GM18517 (cell line): ENCODE measurements around the gene CHKB.

ENCODE experiments used
- ATAC-seq: cut with Tn5 transposase; IDR thresholded peaks from one replicate; pipeline ENCODE4 v1.9.1; 2021; ENCODE audit warnings: mild to moderate bottlenecking, moderate library complexity; ENCODE audit not compliant: unreplicated experiment

Gene CHKB

DNA sequence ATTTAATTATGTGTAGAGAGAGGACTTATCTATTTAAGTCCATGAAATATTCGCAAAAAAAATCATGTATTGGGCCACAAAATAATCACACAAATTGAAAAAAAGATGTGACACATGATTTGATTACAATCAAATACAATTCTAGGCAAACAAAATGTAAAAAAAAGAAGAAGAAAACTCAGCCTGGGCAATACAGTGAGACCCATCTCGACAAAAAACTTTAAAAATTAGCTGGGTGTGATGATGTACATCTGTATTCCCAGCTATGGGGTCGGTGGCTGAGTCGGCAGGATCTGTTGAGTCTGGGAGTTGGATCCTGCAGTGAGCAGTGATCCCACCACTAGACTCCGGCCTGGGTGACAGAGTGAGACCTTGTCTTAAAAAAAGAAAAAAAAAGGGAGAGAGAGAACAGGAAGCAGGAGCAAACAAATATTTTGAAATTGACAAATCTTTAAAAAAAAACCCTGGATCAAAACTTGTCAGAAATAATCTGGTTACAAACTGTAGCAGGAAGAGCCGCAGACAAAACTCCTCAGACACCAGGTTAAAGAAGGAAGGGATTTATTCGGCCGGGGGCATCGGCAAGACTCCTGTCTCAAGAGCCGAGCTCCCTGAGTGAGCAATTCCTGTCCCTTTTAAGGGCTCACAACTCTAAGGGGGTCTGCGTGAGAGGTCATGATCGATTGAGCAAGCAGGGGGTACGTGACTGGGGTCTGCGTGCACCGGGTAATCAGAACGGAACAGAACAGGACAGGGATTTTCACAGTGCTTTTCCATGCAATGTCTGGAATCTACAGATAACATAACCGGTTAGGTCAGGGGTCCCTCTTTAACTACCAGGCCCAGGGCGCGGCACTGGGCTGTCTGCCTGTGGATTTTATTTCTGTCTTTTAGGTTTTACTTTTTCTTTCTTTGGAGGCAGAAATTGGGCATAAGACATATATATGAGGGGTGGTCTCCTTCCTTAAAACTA, 49.5 kb downstream of the CHKB start:
- ATAC-seq: no peak

DNA sequence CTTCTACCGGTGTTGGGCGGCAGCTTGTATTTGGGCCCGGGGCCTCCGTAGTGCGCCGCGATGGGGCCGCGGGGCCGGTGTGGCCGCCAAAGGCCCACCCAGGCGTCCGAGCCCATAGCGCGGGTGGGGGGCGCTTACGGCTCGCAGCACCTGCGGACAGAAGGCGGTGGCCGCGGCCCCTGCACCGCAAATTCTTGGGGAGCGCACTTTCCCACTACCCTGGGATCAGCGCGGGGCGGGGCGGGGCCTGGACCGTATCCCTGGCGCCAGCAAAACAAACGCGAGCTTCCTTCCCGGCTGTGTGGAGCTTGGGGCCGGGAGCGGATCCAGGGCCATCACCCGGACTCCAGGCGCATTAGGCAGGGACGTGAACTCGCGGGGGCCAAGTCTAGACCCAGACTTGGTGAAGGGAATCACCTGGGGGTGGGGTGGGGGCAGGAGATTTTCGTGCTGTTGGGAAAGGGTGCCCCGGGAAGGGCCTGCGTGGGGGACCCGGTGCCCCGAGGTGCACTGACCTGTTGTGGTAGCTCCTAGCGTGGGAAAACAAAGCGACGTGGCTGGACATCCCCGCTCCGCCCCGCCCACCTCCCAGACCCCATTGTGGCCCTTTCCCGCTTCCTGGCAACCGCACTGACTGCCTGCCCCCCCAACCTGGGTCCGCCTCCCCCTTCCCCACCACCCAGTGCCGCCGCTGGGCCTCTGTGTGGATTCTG, 50.5 kb downstream of the CHKB start:
- ATAC-seq: no peak

DNA sequence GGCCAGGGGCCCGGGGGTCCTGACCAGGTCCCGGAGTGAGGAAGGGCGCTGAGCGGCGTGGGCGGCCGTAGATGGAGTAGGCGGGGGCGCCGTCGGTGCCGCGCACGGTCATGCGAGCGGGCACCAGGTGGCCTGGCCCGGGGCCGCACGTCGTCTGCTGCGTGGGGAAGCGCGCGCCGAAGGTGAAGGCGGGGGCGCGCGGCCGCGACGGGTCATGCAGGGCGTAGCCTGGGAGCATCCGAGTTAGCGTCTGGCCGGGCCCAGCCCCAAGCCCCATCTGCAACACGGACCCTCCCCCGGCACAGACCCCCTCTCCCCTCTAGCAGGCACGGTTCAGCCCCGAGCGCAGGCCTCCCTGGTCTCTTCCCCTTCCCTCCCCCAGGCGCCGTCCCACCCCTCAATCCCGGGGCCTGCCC, 51.1 kb downstream of the CHKB start:
- no peak for ATAC-seq

- no peak for ATAC-seq
Measured at GRCh38 chr22:50530877-50531545, 51.6 kb downstream of the CHKB start.

- no peak for ATAC-seq
Measured at GRCh38 chr22:50530580-50530876, 52.1 kb downstream of the CHKB start.

DNA sequence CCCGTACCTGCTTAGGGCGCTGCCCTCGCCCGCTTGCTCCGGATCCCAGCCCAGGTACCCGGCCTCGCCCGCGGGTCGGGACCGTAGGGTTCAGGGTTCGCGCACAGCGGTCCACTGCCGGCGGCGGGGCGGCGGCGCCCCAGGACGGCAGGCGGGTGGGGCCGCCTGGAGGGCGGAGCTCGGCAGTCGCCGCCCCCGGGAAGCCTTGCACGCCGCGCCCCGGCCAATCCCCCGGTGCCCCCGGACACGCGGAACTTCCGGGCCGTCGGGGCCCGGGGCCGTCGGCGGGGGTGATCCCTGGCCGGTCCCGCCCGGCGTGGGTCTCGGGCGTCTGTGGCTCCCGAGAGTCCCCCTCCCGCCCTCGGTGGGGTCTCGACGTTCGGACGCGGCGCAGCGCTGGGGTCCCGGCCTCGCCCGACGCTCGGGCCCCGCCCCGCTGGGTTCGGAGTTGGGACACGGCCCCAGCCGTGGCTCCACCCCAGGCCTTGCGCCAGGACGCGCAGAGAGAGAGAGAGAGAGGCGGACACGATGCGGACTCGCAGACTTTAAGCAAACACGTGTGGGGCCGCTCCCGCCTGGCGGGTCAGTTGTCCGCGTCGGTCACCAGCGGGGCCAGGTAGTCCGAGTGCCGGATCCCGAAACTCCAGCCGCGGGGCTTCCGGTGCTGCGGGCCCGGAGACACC, 52.6 kb downstream of the CHKB start, which contains the start of gene TYMP:
TSS of gene TYMP (minus strand) at position 116 of the 683 bp plus-strand sequence. CDS start 303 bp downstream, outside the sequence.
- peak; percentile 22 for ATAC-seq

DNA sequence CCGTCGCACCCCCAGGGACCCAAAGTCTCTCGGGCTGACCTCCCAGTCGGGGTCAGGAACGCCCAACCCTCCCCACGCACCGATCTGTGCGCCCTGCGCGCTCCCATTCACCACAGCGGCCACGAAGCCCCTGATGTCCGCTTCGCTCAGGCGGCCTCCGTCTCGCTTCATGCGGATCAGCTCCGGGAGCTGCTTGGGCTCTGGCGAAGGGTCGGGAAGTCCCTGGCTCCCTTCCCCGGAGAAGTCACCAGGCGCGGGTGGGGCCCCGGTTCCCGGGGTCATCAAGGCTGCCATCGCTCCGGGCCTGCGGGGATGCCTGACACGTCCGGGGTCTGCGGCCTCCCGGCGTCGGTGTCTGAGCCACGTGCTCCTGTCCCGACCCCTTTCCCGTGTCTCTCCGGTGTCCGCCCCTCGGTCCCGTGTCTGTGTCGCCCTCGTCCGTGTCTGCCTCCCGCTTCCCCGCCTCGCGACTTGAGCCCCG, 53.2 kb downstream of the CHKB start:
- ATAC-seq: no peak
